ENCODE data around the gene ART1.

The ART1 gene

GRCh38 chr11:3613998-3614741 lies 30.8 kb upstream of the ART1 start:
- TF ChIP-seq NFIC (IDR thresholded peaks at IDR 0.05) (no peak), MAX (IDR thresholded peaks at IDR 0.05) (no peak), USF1 (IDR thresholded peaks at IDR 0.05) (no peak), REST (IDR thresholded peaks at IDR 0.05; ENCODE audit: low read depth) (no peak), FOXM1 (IDR thresholded peaks at IDR 0.05; ENCODE audit: borderline replicate concordance, low read depth) (no peak), TCF12 (IDR thresholded peaks at IDR 0.05; ENCODE audit: low read depth) (no peak), YY1 (IDR thresholded peaks at IDR 0.05; ENCODE audit: low read depth) (no peak), RAD21 (IDR thresholded peaks at IDR 0.05; ENCODE audit: low read depth) (no peak), TEAD4 (IDR thresholded peaks at IDR 0.05) (no peak), EP300 (IDR thresholded peaks at IDR 0.05; ENCODE audit: borderline replicate concordance) (no peak), EGR1 (IDR thresholded peaks at IDR 0.05) (no peak), ZBTB7A (IDR thresholded peaks at IDR 0.05; ENCODE audit: low read depth) (no peak), CEBPB (IDR thresholded peaks at IDR 0.05) (no peak), CREB1 (IDR thresholded peaks at IDR 0.05; ENCODE audit: low read depth) (no peak), TAF1 (IDR thresholded peaks at IDR 0.05; ENCODE audit: low read depth) (no peak)

GRCh38 chr11:3614742-3615171 lies 30.2 kb upstream of the ART1 start:
- TF ChIP-seq EP300 (IDR thresholded peaks at IDR 0.05; ENCODE audit: borderline replicate concordance) (no peak), FOXM1 (IDR thresholded peaks at IDR 0.05; ENCODE audit: borderline replicate concordance, low read depth) (no peak), TAF1 (IDR thresholded peaks at IDR 0.05; ENCODE audit: low read depth) (no peak), CREB1 (IDR thresholded peaks at IDR 0.05; ENCODE audit: low read depth) (no peak), TCF12 (IDR thresholded peaks at IDR 0.05; ENCODE audit: low read depth) (no peak), NFIC (IDR thresholded peaks at IDR 0.05) (no peak), ZBTB7A (IDR thresholded peaks at IDR 0.05; ENCODE audit: low read depth) (no peak), USF1 (IDR thresholded peaks at IDR 0.05) (no peak), REST (IDR thresholded peaks at IDR 0.05; ENCODE audit: low read depth) (no peak), CEBPB (IDR thresholded peaks at IDR 0.05) (no peak), YY1 (IDR thresholded peaks at IDR 0.05; ENCODE audit: low read depth) (no peak), EGR1 (IDR thresholded peaks at IDR 0.05) (no peak), MAX (IDR thresholded peaks at IDR 0.05) (no peak)

GRCh38 chr11:3615998-3616397 lies 28.9 kb upstream of the ART1 start:
- TF ChIP-seq REST (IDR thresholded peaks at IDR 0.05; ENCODE audit: low read depth), result no peak
- TF ChIP-seq TAF1 (IDR thresholded peaks at IDR 0.05; ENCODE audit: low read depth), result no peak
- TF ChIP-seq EGR1 (IDR thresholded peaks at IDR 0.05), result no peak
- TF ChIP-seq NFIC (IDR thresholded peaks at IDR 0.05), result no peak
- no peak for TF ChIP-seq EP300 (IDR thresholded peaks at IDR 0.05; ENCODE audit: borderline replicate concordance)
- no peak for TF ChIP-seq CREB1 (IDR thresholded peaks at IDR 0.05; ENCODE audit: low read depth)
- TF ChIP-seq FOXM1 (IDR thresholded peaks at IDR 0.05; ENCODE audit: borderline replicate concordance, low read depth), result no peak
- no peak for TF ChIP-seq RAD21 (IDR thresholded peaks at IDR 0.05; ENCODE audit: low read depth)

- no peak for TF ChIP-seq TAF1 (IDR thresholded peaks at IDR 0.05; ENCODE audit: low read depth)
- no peak for TF ChIP-seq USF1 (IDR thresholded peaks at IDR 0.05)
- TF ChIP-seq TCF12 (IDR thresholded peaks at IDR 0.05; ENCODE audit: low read depth), result no peak
- TF ChIP-seq ZBTB7A (IDR thresholded peaks at IDR 0.05; ENCODE audit: low read depth), result no peak
- TF ChIP-seq MAX (IDR thresholded peaks at IDR 0.05), result no peak
- no peak for TF ChIP-seq NFIC (IDR thresholded peaks at IDR 0.05)
- TF ChIP-seq RAD21 (IDR thresholded peaks at IDR 0.05; ENCODE audit: low read depth), result no peak
- no peak for TF ChIP-seq EP300 (IDR thresholded peaks at IDR 0.05; ENCODE audit: borderline replicate concordance)
- TF ChIP-seq YY1 (IDR thresholded peaks at IDR 0.05; ENCODE audit: low read depth), result no peak
- no peak for TF ChIP-seq CEBPB (IDR thresholded peaks at IDR 0.05)
- TF ChIP-seq FOXM1 (IDR thresholded peaks at IDR 0.05; ENCODE audit: borderline replicate concordance, low read depth), result no peak
- no peak for TF ChIP-seq REST (IDR thresholded peaks at IDR 0.05; ENCODE audit: low read depth)
- no peak for TF ChIP-seq EGR1 (IDR thresholded peaks at IDR 0.05)
These were observed 28.0 kb upstream of the ART1 start for GRCh38 chr11:3616721-3617460.
